H9 (cell line): ENCODE data around the gene PALM3. TPM values are rescaled to one million over a fixed set of nuclear protein-coding genes. Genes with fewer than 3 reads are reported as not detected.

Experiments
- DNase-seq: peaks from one replicate; pipeline ENCODE4 v3.0.0-alpha.2; 2017
- H2AFZ ChIP-seq: one replicate; pipeline ENCODE4 v1.6.1; 2013; ENCODE audit warnings: mild to moderate bottlenecking, low read length, control low read depth, moderate library complexity
- H2AK5ac ChIP-seq: 2 replicates; pipeline ENCODE4 v1.6.1; 2013; ENCODE audit warnings: low read length, control low read depth, mixed read lengths; ENCODE audit not compliant: insufficient read length
- H2BK120ac ChIP-seq: one replicate; pipeline ENCODE4 v1.6.1; 2013; ENCODE audit warnings: low read depth, mild to moderate bottlenecking, low read length, control low read depth, inconsistent platforms; ENCODE audit not compliant: poor library complexity, severe bottlenecking
- H2BK12ac ChIP-seq: 2 replicates; pipeline ENCODE4 v1.6.1; 2013; ENCODE audit warnings: low read length, control low read depth, mixed read lengths, low read depth; ENCODE audit not compliant: insufficient read length
- H2BK15ac ChIP-seq: 2 replicates; pipeline ENCODE4 v1.6.1; 2013; ENCODE audit warnings: low read depth, low read length, control low read depth
- H2BK20ac ChIP-seq: one replicate; pipeline ENCODE4 v1.6.1; 2013; ENCODE audit warnings: low read depth, mild to moderate bottlenecking, low read length, control low read depth, inconsistent platforms; ENCODE audit not compliant: poor library complexity, severe bottlenecking
- H2BK5ac ChIP-seq: 2 replicates; pipeline ENCODE4 v1.6.1; 2013; ENCODE audit warnings: low read length, control low read depth, mixed read lengths; ENCODE audit not compliant: insufficient read length
- H3K14ac ChIP-seq: 2 replicates; pipeline ENCODE4 v1.6.1; 2013; ENCODE audit warnings: low read length, control low read depth; ENCODE audit not compliant: insufficient read depth
- H3K18ac ChIP-seq: 2 replicates; pipeline ENCODE4 v1.6.1; 2013; ENCODE audit warnings: low read depth, mild to moderate bottlenecking, mixed read lengths, low read length, control low read depth; ENCODE audit not compliant: insufficient read length
- H3K23ac ChIP-seq: 2 replicates; pipeline ENCODE4 v1.6.1; 2013; ENCODE audit warnings: low read length, control low read depth, mixed read lengths, low read depth; ENCODE audit not compliant: insufficient read length
- H3K23me2 ChIP-seq: 2 replicates; pipeline ENCODE4 v1.6.1; 2013; ENCODE audit warnings: low read depth, mild to moderate bottlenecking, mixed read lengths, low read length, control low read depth; ENCODE audit not compliant: insufficient read length, poor library complexity, severe bottlenecking
- H3K27ac ChIP-seq: 2 replicates; pipeline ENCODE4 v1.5.1; 2013; ENCODE audit warnings: low read length, control low read depth, mixed read lengths, low read depth; ENCODE audit not compliant: insufficient read length
- H3K27me3 ChIP-seq: 2 replicates; pipeline ENCODE4 v1.6.1; 2013; ENCODE audit warnings: low read length, control low read depth, inconsistent platforms; ENCODE audit not compliant: insufficient read depth
- H3K4ac ChIP-seq: 2 replicates; pipeline ENCODE4 v1.6.1; 2013; ENCODE audit warnings: low read depth, mild to moderate bottlenecking, control low read depth, inconsistent platforms, low read length, moderate library complexity
- H3K4me1 ChIP-seq: 2 replicates; pipeline ENCODE4 v1.6.1; 2013; ENCODE audit warnings: low read length, control low read depth, inconsistent platforms; ENCODE audit not compliant: insufficient read depth
- H3K4me2 ChIP-seq: 2 replicates; pipeline ENCODE4 v1.6.1; 2013; ENCODE audit warnings: low read length, control low read depth, mixed read lengths; ENCODE audit not compliant: insufficient read length, insufficient read depth
- H3K56ac ChIP-seq: 2 replicates; pipeline ENCODE4 v1.6.1; 2013; ENCODE audit warnings: low read depth, mild to moderate bottlenecking, mixed read lengths, low read length, control low read depth; ENCODE audit not compliant: insufficient read length
- H3K79me1 ChIP-seq: 2 replicates; pipeline ENCODE4 v1.6.1; 2013; ENCODE audit warnings: low read depth, mild to moderate bottlenecking, moderate library complexity, low read length, control low read depth, inconsistent platforms; ENCODE audit not compliant: insufficient read depth, poor library complexity, severe bottlenecking
- H3K79me2 ChIP-seq: 2 replicates; pipeline ENCODE4 v1.6.1; 2013; ENCODE audit warnings: low read length, control low read depth, inconsistent platforms; ENCODE audit not compliant: insufficient read depth
- H3K9ac ChIP-seq: 2 replicates; pipeline ENCODE4 v1.6.1; 2013; ENCODE audit warnings: low read length, control low read depth, mixed read lengths; ENCODE audit not compliant: insufficient read length; ENCODE audit errors: extremely low read depth
- H3K9me3 ChIP-seq: one replicate; pipeline ENCODE4 v1.6.1; 2013; ENCODE audit warnings: low read depth, low read length, inconsistent platforms; ENCODE audit not compliant: control insufficient read depth
- H3T11ph ChIP-seq: one replicate; pipeline ENCODE4 v1.6.1; 2013; ENCODE audit warnings: mild to moderate bottlenecking, low read length, control low read depth, inconsistent platforms
- H4K20me1 ChIP-seq: one replicate; pipeline ENCODE4 v1.6.1; 2013; ENCODE audit not compliant: control insufficient read depth, insufficient read length, insufficient read depth
- H4K5ac ChIP-seq: 2 replicates; pipeline ENCODE4 v1.6.1; 2013; ENCODE audit warnings: low read depth, mild to moderate bottlenecking, mixed read lengths, low read length, control low read depth; ENCODE audit not compliant: insufficient read length
- H4K8ac ChIP-seq: replicated peaks from 2 replicates; pipeline ENCODE4 v1.6.1; 2013; ENCODE audit warnings: low read length, control low read depth, mixed read lengths, low read depth; ENCODE audit not compliant: insufficient read length
- H4K91ac ChIP-seq: 2 replicates; pipeline ENCODE4 v1.6.1; 2013; ENCODE audit warnings: low read depth, mild to moderate bottlenecking, moderate library complexity, mixed read lengths, low read length, control low read depth; ENCODE audit not compliant: insufficient read length
- H3K27ac Mint-ChIP-seq, 3 experiments: 2 replicates in 2 of 3; 3 replicates in 1 of 3; pipeline ENCODE4 v1.8.0; 2020 to 2021; ENCODE audit warnings: mixed read lengths in 3 of 3, mild to moderate bottlenecking in 1 of 3, moderate library complexity in 1 of 3
- H3K27me3 Mint-ChIP-seq: 2 replicates; pipeline ENCODE4 v1.8.0; 2021; ENCODE audit warnings: low read depth, mild to moderate bottlenecking, moderate library complexity, mixed read lengths
- H3K36me3 Mint-ChIP-seq, 3 experiments: 2 replicates in 2 of 3; 3 replicates in 1 of 3; pipeline ENCODE4 v1.8.0; 2020 to 2021; ENCODE audit warnings: low read depth in 3 of 3, mixed read lengths in 3 of 3; ENCODE audit not compliant: insufficient read depth in 1 of 3
- H3K4me1 Mint-ChIP-seq, 2 experiments: 2 replicates each; pipeline ENCODE4 v1.8.0; 2020; ENCODE audit warnings: mixed read lengths in 2 of 2
- H3K4me3 Mint-ChIP-seq, 2 experiments: 2 replicates in 1 of 2; 3 replicates in 1 of 2; pipeline ENCODE4 v1.8.0; 2020 to 2021; ENCODE audit warnings: mild to moderate bottlenecking in 2 of 2, mixed read lengths in 2 of 2, moderate library complexity in 1 of 2
- H3K9me3 Mint-ChIP-seq, 2 experiments: 2 replicates in 1 of 2; 3 replicates in 1 of 2; pipeline ENCODE4 v1.8.0; 2020; ENCODE audit warnings: mild to moderate bottlenecking in 2 of 2, mixed read lengths in 2 of 2, moderate library complexity in 1 of 2
- CTCF ChIP-seq: fragments of 200-600 bp; sonication (generic); conservative IDR thresholded peaks from 3 replicates; pipeline ENCODE4 v1.8.0; 2021; ENCODE audit warnings: antibody characterized with exemption, mild to moderate bottlenecking
- WGBS: extraction: QIAGEN DNeasy Blood & Tissue Kit; methylation state at CpG from one replicate; pipeline ENCODE4 v1.1.7; 2013; ENCODE audit warnings: missing lambda C conversion rate, low lambda C conversion rate, mixed read lengths; ENCODE audit not compliant: insufficient read length; ENCODE audit errors: extremely low coverage; 5-methylcytosine and 5-hydroxymethylcytosine counted together
- total RNA-seq: library from RNA; stranded (reverse); gene quantifications from 2 replicates; pipeline ENCODE4 v1.2.1, GENCODE V29; 2021

The PALM3 gene
- total RNA-seq, 1 experiment from 2014 or later: 11.5 TPM

- no peak overlapping the region for H3K27ac Mint-ChIP-seq
- WGBS: no CpG with 5 or more reads among the region's 11 CpGs
- no peak overlapping the region for H2BK5ac ChIP-seq
- H3K4me3 Mint-ChIP-seq: no peak overlapping the region
- no peak overlapping the region for H4K8ac ChIP-seq
- peaks cover 5% of the 10 kb centered on the region for H3K27me3 ChIP-seq
- no peaks in the 10 kb centered on the region for H3K9me3 ChIP-seq
- no peak overlapping the region for H2BK120ac ChIP-seq
- H3K23ac ChIP-seq: no peak overlapping the region
- H3K23me2 ChIP-seq: peaks cover 6% of the 10 kb centered on the region
- no peak overlapping the region for H3K14ac ChIP-seq
- no peak overlapping the region for H3T11ph ChIP-seq
- H3K4me2 ChIP-seq: no peak overlapping the region
- H3K4me1 ChIP-seq: no peaks in the 10 kb centered on the region; the same call in 1 of the 2 replicates
- H2AK5ac ChIP-seq: no peak overlapping the region
- no peak overlapping the region for H3K56ac ChIP-seq
- H3K18ac ChIP-seq: no peak overlapping the region
- no peak for DNase-seq
- no peak overlapping the region for H4K91ac ChIP-seq
- H3K9ac ChIP-seq: no peak overlapping the region
- no peaks in the 10 kb centered on the region for H3K79me2 ChIP-seq
- H2AFZ ChIP-seq: no peak overlapping the region
- no peak overlapping the region for H4K5ac ChIP-seq
- no peak overlapping the region for H2BK20ac ChIP-seq
- H3K4me1 Mint-ChIP-seq: peaks cover 5 to 14% of the 10 kb centered on the region in 2 experiments
- H3K79me1 ChIP-seq: no peaks in the 10 kb centered on the region
- peaks cover 0 to 3% of the 10 kb centered on the region in 2 experiments; a peak in 2 of 5 replicates for H3K9me3 Mint-ChIP-seq
- H2BK15ac ChIP-seq: no peak overlapping the region
- H4K20me1 ChIP-seq: no peaks in the 10 kb centered on the region
- H2BK12ac ChIP-seq: no peak overlapping the region
- H3K4ac ChIP-seq: no peak overlapping the region
- peaks cover 19 to 26% (median 20%) of the 10 kb centered on the region in 3 experiments for H3K36me3 Mint-ChIP-seq
- no peak overlapping the region for H3K27ac ChIP-seq
- TF ChIP-seq CTCF: no peak
- H3K27me3 Mint-ChIP-seq: peaks cover 21% of the 10 kb centered on the region
Measured at GRCh38 chr19:14053500-14053899, 8.4 kb downstream of the PALM3 start.
